Nephron progenitor cell (in vitro differentiated cells): Measurements from ENCODE around the gene AP2A2.

Source experiments
- DNase-seq: peaks from one replicate; pipeline ENCODE4 v3.0.0; 2021
- H3K27ac Mint-ChIP-seq: 2 replicates; pipeline ENCODE4 v1.8.0; 2021; ENCODE audit warnings: mild to moderate bottlenecking, moderate library complexity, mixed read lengths
- H3K27me3 Mint-ChIP-seq: 2 replicates; pipeline ENCODE4 v1.8.0; 2021; ENCODE audit warnings: mild to moderate bottlenecking, low read depth, mixed read lengths; ENCODE audit not compliant: poor library complexity
- H3K36me3 Mint-ChIP-seq: 2 replicates; pipeline ENCODE4 v1.8.0; 2021; ENCODE audit warnings: low read depth, mixed read lengths
- H3K4me1 Mint-ChIP-seq: 2 replicates; pipeline ENCODE4 v1.8.0; 2021; ENCODE audit warnings: mixed read lengths
- H3K4me3 Mint-ChIP-seq: 2 replicates; pipeline ENCODE4 v1.8.0; 2021; ENCODE audit warnings: mild to moderate bottlenecking, moderate library complexity, mixed read lengths
- H3K9me3 Mint-ChIP-seq: 2 replicates; pipeline ENCODE4 v1.8.0; 2021; ENCODE audit warnings: mild to moderate bottlenecking, moderate library complexity, mixed read lengths
- CTCF ChIP-seq: fragments of 200-600 bp; sonication (generic); IDR thresholded peaks from 2 replicates; pipeline ENCODE4 v1.5.0; 2021; ENCODE audit warnings: antibody characterized with exemption

AP2A2 gene

GRCh38 chr11:1027483-1028290 lies 102.0 kb downstream of the AP2A2 start:
- TF ChIP-seq CTCF, result no peak
- DNase-seq, result no peak
- Mint-ChIP-seq H3K4me1 (peaks cover 7% of the 10 kb centered on the region), H3K4me3 (no peak overlapping the region), H3K27me3 (peaks cover 4% of the 10 kb centered on the region), H3K9me3 (no peaks in the 10 kb centered on the region), H3K36me3 (no peaks in the 10 kb centered on the region), H3K27ac (no peak overlapping the region)

GRCh38 chr11:1028291-1028540 lies 102.5 kb downstream of the AP2A2 start:
- H3K36me3 Mint-ChIP-seq, result no peaks in the 10 kb centered on the region
- H3K27ac Mint-ChIP-seq, result no peak overlapping the region
- no peak for DNase-seq
- H3K4me3 Mint-ChIP-seq, result no peak overlapping the region
- H3K9me3 Mint-ChIP-seq, result no peaks in the 10 kb centered on the region
- H3K4me1 Mint-ChIP-seq, result peaks cover 8% of the 10 kb centered on the region
- TF ChIP-seq CTCF, result no peak
- peaks cover 4% of the 10 kb centered on the region for H3K27me3 Mint-ChIP-seq

GRCh38 chr11:1028616-1029015 lies 102.9 kb downstream of the AP2A2 start:
- TF ChIP-seq CTCF, result no peak
- H3K4me3 Mint-ChIP-seq, result no peak overlapping the region
- no peaks in the 10 kb centered on the region for H3K36me3 Mint-ChIP-seq
- no peak overlapping the region for H3K27ac Mint-ChIP-seq
- peaks cover 8% of the 10 kb centered on the region for H3K4me1 Mint-ChIP-seq
- DNase-seq, result no peak
- H3K9me3 Mint-ChIP-seq, result no peaks in the 10 kb centered on the region
- H3K27me3 Mint-ChIP-seq, result peaks cover 4% of the 10 kb centered on the region

- DNase-seq, result no peak
- Mint-ChIP-seq H3K27me3 (peaks cover 4% of the 10 kb centered on the region), H3K4me3 (no peak overlapping the region), H3K27ac (no peak overlapping the region), H3K36me3 (no peaks in the 10 kb centered on the region), H3K4me1 (peaks cover 8% of the 10 kb centered on the region), H3K9me3 (no peaks in the 10 kb centered on the region)
- no peak for TF ChIP-seq CTCF
These were observed 103.4 kb downstream of the AP2A2 start for GRCh38 chr11:1029051-1029450.

GRCh38 chr11:1029654-1030053 lies 104.0 kb downstream of the AP2A2 start:
- H3K9me3 Mint-ChIP-seq, result no peaks in the 10 kb centered on the region
- H3K27ac Mint-ChIP-seq, result no peak overlapping the region
- no peak for TF ChIP-seq CTCF
- peaks cover 4% of the 10 kb centered on the region for H3K27me3 Mint-ChIP-seq
- peaks cover 8% of the 10 kb centered on the region for H3K4me1 Mint-ChIP-seq
- H3K36me3 Mint-ChIP-seq, result no peaks in the 10 kb centered on the region
- no peak for DNase-seq
- H3K4me3 Mint-ChIP-seq, result no peak overlapping the region

- no peak for DNase-seq
- TF ChIP-seq CTCF, result no peak
- H3K4me3 Mint-ChIP-seq, result no peak overlapping the region
These were observed 104.4 kb downstream of the AP2A2 start for GRCh38 chr11:1030086-1030485.

More at GRCh38 chr11:1030086-1030485, 104.4 kb downstream of the AP2A2 start:
- Mint-ChIP-seq H3K4me1 (peaks cover 8% of the 10 kb centered on the region), H3K36me3 (no peaks in the 10 kb centered on the region), H3K27ac (no peak overlapping the region), H3K9me3 (no peaks in the 10 kb centered on the region), H3K27me3 (peaks cover 4% of the 10 kb centered on the region)
